AML-193 (cell line): Measurements from ENCODE around the gene CDHR5.

Source experiments
- DNase-seq, 2 experiments: peaks; one replicate each; lab custom pipeline; 2025; lab: John Stamatoyannopoulos, UW

CDHR5 gene

GRCh38 chr11:567011-567628, 57.6 kb downstream of the CDHR5 start:
- no peak for DNase-seq
